Thymus (tissue), 11 donors: ENCODE results near the gene AFAP1L1. TPM values are rescaled to one million over a fixed set of nuclear protein-coding genes. Genes with fewer than 3 reads are reported as not detected.
"Not testable (repeated sequence)": the region's sequence is repeated elsewhere in the genome, so short reads cannot be mapped to it uniquely, and the experiment has no call there.

ENCODE experiments used
- DNase-seq, 9 donors: peaks; one replicate each; pipeline ENCODE4 v3.0.0-alpha.2; 2013; ENCODE audit warnings: low spot score in 9 of 9, low read depth in 6 of 9, missing footprints in 1 of 9
- H3K27ac ChIP-seq, 2 donors: one replicate each; pipeline ENCODE4 v1.5.1; 2013; ENCODE audit warnings: control low read depth in 1 of 2, low read depth in 1 of 2, low read length in 1 of 2, mild to moderate bottlenecking in 1 of 2, moderate library complexity in 1 of 2
- H3K27me3 ChIP-seq, 2 donors: one replicate each; pipeline ENCODE4 v1.5.1; 2013; ENCODE audit warnings: low read length in 1 of 2; ENCODE audit not compliant: control insufficient read depth in 2 of 2, insufficient read depth in 1 of 2
- H3K36me3 ChIP-seq, 2 donors: one replicate each; pipeline ENCODE4 v1.5.1; 2013; ENCODE audit warnings: low read length in 1 of 2, mild to moderate bottlenecking in 1 of 2, moderate library complexity in 1 of 2; ENCODE audit not compliant: control insufficient read depth in 2 of 2, insufficient read depth in 2 of 2
- H3K4me1 ChIP-seq, 2 donors: one replicate each; pipeline ENCODE4 v1.5.1; 2013; ENCODE audit warnings: low read length in 2 of 2; ENCODE audit not compliant: control insufficient read depth in 2 of 2, insufficient read depth in 2 of 2
- H3K4me3 ChIP-seq, 2 donors: one replicate each; pipeline ENCODE4 v1.5.1; 2013; ENCODE audit warnings: low read length in 2 of 2, control low read depth in 1 of 2, mild to moderate bottlenecking in 1 of 2
- H3K9me3 ChIP-seq, 2 donors: one replicate each; pipeline ENCODE4 v1.5.1; 2013; ENCODE audit warnings: low read length in 1 of 2, mild to moderate bottlenecking in 1 of 2; ENCODE audit not compliant: control insufficient read depth in 2 of 2, insufficient read depth in 1 of 2
- WGBS: extraction: QIAGEN DNeasy Blood & Tissue Kit; methylation state at CpG from one replicate; pipeline ENCODE4 v1.1.7; 2013; 5-methylcytosine and 5-hydroxymethylcytosine counted together
- polyA plus RNA-seq: library from polyadenylated mRNA; stranded (reverse); fragments of 200-250 nt; gene quantifications from one replicate; pipeline ENCODE4 v1.2.3, GENCODE V29; 2013
- total RNA-seq: library from RNA; stranded (reverse); fragments of 120-200 nt; gene quantifications from one replicate; pipeline ENCODE4 v1.2.4, GENCODE V29; 2013
- donor health status: healthy.

Gene AFAP1L1
- total and polyA plus RNA-seq, 2 donors: 8.0 to 12.6 TPM

DNA sequence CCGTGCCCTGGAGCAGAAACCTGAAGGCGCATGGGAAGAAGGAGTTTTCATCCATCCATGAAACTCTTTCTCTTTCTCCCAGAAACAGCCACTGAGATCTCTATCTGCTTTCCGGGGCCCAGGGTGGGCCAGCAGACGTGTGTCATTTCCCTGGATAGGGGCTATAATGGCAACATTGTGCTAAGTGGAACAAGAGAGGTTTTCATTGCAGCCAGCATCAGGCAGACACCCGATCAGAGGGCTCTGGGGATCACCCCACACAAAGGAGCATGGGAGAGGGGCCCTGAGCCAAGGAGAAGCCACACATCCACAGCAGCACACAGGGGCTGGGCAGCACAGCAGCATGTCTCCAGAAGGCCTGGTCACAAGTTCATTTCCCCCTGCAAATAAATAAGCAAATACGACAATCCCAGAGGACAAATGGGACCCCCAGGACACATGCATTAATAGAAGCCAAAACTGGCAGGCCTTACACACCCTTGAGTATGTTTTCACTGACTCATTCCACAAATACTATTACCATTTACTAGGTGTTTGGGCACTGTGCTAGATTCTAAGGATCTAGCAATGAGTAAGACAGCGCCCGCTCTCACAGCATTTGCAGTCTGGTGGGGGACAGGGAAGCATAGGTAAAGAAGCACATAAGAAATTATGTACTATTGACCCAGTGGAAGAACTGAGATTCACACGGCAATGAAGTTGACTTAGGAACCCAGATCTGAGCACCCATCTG lies 4.3 kb upstream of the AFAP1L1 start:
- no peak for DNase-seq
- Histone ChIP-seq H3K4me3 (no peak overlapping the region), H3K9me3 (peaks cover 1 to 3% of the 10 kb centered on the region in 2 donors), H3K36me3 (no peaks in the 10 kb centered on the region), H3K27ac (no peak overlapping the region), H3K4me1 (peaks cover 0 to 15% of the 10 kb centered on the region in 2 donors), H3K27me3 (peaks cover 23 to 49% of the 10 kb centered on the region in 2 donors)
- 97% methylated on average over 9 of the region's 9 CpGs for WGBS

DNA sequence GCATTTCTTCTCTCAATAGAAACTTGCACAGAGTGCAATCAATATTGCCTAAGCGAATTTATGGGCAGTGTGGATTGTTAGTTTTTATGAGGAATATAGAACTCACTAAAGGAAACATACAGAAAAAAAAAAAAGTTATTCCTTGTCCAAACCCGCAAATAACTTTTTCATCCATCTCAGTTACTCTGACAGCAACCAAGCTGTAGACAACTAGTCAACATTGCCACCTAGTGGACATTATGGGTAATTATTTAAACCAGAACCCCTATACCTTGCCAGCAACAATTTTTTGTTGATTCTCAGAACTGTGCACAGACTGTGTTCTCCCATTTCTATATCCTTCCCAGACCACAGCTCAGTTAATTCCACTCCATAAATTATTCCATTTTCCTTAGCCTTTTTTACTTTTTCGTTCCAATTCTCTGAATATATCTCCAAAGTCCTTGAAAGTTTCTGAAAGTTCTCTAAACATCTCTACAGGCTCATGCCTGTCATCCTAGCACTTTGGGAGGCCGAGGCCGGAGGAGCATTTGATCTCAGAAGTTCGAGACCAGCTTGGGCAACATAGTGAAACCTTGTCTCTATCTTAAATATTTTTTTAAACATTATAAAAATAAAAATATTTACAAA lies 2.6 kb upstream of the AFAP1L1 start:
- Histone ChIP-seq H3K27ac (no peak overlapping the region), H3K4me1 (peaks cover 0 to 20% of the 10 kb centered on the region in 2 donors), H3K9me3 (peaks cover 1 to 3% of the 10 kb centered on the region in 2 donors), H3K27me3 (peaks cover 36 to 62% of the 10 kb centered on the region in 2 donors), H3K36me3 (peaks cover 0 to 3% of the 10 kb centered on the region in 2 donors), H3K4me3 (no peak overlapping the region)
- WGBS: 75% methylated on average over 6 of the region's 6 CpGs
- DNase-seq: peak in 7 of 9 donors; percentile 19 to 68 (median 34)

DNA sequence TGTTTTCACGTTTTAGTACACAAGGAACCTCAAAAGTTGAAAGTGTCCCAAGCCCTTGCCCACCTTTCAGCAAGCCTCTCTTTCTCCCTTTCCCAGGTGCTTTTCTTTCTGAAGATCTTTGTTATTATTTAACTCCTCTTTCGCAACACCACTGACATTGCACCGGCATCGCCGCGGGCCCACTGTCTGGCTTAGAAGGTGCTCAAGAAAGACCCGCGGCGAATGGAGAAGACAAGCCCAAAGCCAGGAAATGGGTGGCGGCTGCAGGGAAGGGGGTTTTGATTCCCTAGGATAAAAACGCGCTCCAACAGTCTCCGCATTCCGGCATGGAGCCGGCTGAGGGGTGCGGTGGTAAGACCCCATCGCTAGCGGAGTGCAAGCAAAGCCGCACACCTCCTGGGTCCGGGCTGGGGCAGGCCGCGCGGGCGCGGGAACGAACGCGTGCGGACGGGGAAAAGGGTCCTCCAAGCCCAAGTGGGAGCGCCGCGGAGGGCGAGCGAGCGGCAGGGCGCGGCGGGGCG lies 404 bp upstream of the AFAP1L1 start:
- H3K36me3 ChIP-seq: peaks cover 0 to 3% of the 10 kb centered on the region in 2 donors
- peak in 1 of 9 donors; percentile 11 for DNase-seq
- peaks cover 1 to 3% of the 10 kb centered on the region in 2 donors for H3K9me3 ChIP-seq
- peaks cover 0 to 11% of the 10 kb centered on the region in 2 donors for H3K4me1 ChIP-seq
- 12% methylated on average over 40 of the region's 40 CpGs for WGBS
- H3K4me3 ChIP-seq: peak overlapping the region; percentile 18 to 53
- H3K27me3 ChIP-seq: peaks cover 36 to 64% of the 10 kb centered on the region in 2 donors
- H3K27ac ChIP-seq: peak overlapping the region; percentile 23 to 58

DNA sequence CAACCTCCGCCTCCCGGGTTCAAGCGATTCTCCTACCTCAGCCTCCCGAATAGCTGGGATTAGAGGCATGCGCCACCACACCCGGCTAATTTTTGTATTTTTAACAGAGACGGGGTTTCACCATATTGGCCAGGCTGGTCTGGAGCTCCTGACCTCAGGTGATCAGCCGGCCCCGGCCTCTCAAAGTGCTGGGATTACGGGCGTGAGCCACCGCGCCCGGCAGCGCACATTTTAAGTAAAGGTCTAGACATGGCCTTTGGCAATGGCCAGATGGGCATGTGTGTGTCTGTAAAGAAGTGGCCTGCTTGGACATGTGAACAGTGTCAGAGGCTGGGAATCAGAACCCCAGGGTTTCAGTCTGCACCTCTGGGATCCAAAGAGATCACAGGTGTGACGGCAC lies 1.1 kb downstream of the AFAP1L1 start:
- DNase-seq: not testable (repeated sequence)

DNA sequence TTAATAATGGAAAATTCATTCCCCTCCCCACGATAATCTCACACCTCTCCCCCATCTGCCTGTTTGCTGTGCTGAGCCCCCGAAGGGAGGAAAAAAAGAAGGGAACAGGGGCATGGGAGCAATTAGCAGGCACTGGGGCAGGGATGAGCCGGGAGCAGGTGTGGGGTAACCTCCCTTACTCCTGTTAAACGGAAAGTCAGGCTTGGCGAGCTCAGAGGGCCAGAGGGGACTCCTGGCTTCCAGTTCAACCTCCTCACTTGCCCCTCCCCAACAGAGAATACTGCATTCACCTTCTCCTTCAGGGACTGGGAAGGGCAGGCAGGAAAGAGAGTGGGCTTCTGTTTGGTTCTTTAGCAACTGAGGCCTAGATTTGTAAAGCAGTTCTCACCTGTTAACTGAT lies 1.6 kb downstream of the AFAP1L1 start:
- H3K27me3 ChIP-seq: peaks cover 36 to 57% of the 10 kb centered on the region in 2 donors
- WGBS: 90% methylated on average over 5 of the region's 5 CpGs
- peaks cover 1 to 3% of the 10 kb centered on the region in 2 donors for H3K9me3 ChIP-seq
- H3K27ac ChIP-seq: no peak overlapping the region
- H3K4me3 ChIP-seq: no peak overlapping the region
- H3K4me1 ChIP-seq: peaks cover 3 to 11% of the 10 kb centered on the region in 2 donors
- H3K36me3 ChIP-seq: peaks cover 0 to 3% of the 10 kb centered on the region in 2 donors
- no peak for DNase-seq

More for the DNA sequence above, 1.1 kb downstream of the AFAP1L1 start:
- H3K9me3 ChIP-seq, H3K36me3 ChIP-seq, H3K4me3 ChIP-seq, H3K27ac ChIP-seq: not testable (repeated sequence)
- 75% methylated on average over 16 of the region's 16 CpGs for WGBS
- peaks cover 0 to 11% of the 10 kb centered on the region in 2 donors for H3K4me1 ChIP-seq
- peaks cover 36 to 57% of the 10 kb centered on the region in 2 donors for H3K27me3 ChIP-seq

DNA sequence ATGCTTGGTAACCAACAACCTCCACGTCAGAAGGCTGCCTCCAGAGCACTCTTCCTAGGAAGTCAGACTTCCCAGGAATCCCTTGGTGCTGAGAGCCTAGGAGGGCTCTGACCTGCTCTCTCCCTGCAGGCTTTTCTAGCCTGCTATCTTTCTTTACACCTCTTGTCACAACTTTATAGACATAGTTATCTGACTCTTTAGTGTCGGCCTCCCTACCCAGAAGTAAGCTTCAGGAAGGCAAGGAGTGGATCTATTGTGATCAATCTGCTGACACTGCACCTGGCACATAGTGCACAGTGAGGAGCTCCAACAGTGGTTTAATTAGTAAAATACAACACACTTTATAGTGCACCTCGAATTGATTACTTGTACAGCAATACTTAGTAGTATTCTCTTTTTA lies 2.3 kb downstream of the AFAP1L1 start:
- DNase-seq: no peak
- no peak overlapping the region for H3K27ac ChIP-seq
- peaks cover 0 to 3% of the 10 kb centered on the region in 2 donors for H3K9me3 ChIP-seq
- H3K4me1 ChIP-seq: peaks cover 3 to 11% of the 10 kb centered on the region in 2 donors
- peaks cover 0 to 3% of the 10 kb centered on the region in 2 donors for H3K36me3 ChIP-seq
- 87% methylated on average over 3 of the region's 3 CpGs for WGBS
- H3K4me3 ChIP-seq: no peak overlapping the region
- H3K27me3 ChIP-seq: peaks cover 36 to 57% of the 10 kb centered on the region in 2 donors

DNA sequence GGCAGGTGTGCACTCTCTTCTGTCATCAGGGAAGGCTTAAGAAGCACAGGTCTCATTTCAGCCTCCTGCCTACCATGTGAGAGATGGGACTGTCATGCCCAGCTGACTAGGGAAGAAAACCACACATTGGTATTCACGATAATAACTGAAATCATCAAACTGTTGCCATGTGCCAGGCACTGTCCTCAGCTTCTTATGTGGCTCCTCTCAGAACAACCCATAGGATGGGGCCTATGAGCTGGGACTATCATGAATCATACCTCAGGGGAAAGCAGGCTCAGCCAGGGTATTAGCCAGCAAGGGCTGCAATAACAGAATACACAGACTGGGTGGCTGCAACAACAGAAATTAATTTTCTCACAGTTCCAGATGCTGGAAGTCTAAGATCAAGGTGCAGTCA lies 3.3 kb downstream of the AFAP1L1 start:
- Histone ChIP-seq H3K36me3 (peaks cover 0 to 3% of the 10 kb centered on the region in 2 donors), H3K4me3 (no peak overlapping the region), H3K4me1 (peaks cover 3 to 11% of the 10 kb centered on the region in 2 donors), H3K9me3 (no peaks in the 10 kb centered on the region), H3K27me3 (peaks cover 33 to 48% of the 10 kb centered on the region in 2 donors), H3K27ac (no peak overlapping the region)
- no peak for DNase-seq
- 94% methylated on average over 1 of the region's 1 CpG for WGBS

DNA sequence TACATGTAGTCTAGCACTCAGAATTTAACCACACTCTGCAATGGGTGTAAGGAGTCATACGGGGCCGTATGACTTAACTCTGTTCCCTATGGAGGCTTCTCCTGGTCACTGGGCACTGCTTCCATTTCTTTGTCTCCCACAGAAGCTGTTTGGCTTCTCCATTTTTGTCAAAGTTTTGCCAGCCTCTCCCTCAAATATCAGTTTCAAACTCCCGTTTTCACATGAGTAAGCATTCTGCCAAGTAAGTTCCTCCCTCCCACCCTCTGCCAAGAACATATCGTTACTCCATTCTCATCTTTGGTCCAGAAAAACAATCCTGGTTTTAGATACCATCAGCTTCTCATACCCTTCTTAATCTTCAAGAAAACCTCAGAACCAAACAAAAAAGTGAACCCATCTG lies 6.1 kb downstream of the AFAP1L1 start:
- no peaks in the 10 kb centered on the region for H3K9me3 ChIP-seq
- H3K36me3 ChIP-seq: peaks cover 0 to 3% of the 10 kb centered on the region in 2 donors
- peaks cover 3% of the 10 kb centered on the region in 2 donors for H3K4me1 ChIP-seq
- DNase-seq: no peak
- 69% methylated on average over 4 of the region's 4 CpGs for WGBS
- H3K4me3 ChIP-seq: no peak overlapping the region
- H3K27me3 ChIP-seq: peaks cover 12 to 24% of the 10 kb centered on the region in 2 donors
- H3K27ac ChIP-seq: no peak overlapping the region
